ENCODE data around the gene MS4A18.

MS4A18 gene

GRCh38 chr11:60765355-60765754 is 40.8 kb downstream of the MS4A18 start:
- Histone ChIP-seq H3K36me3 (ENCODE audit: control insufficient read depth, insufficient read depth, low read length) (no peaks in the 10 kb centered on the region), H3K4me1 (ENCODE audit: control insufficient read depth, insufficient read depth, low read length, poor library complexity, severe bottlenecking) (no peaks in the 10 kb centered on the region), H3K9me3 (ENCODE audit: control insufficient read depth, low read length) (no peaks in the 10 kb centered on the region), H3K27ac (ENCODE audit: low read depth, low read length, severe bottlenecking) (no peak overlapping the region), H3K4me3 (ENCODE audit: extremely low read depth, insufficient read depth, low read length, poor library complexity, severe bottlenecking) (no peak overlapping the region)
- WGBS, 2 experiments (ENCODE audit: insufficient coverage in 2 of 2): 94 to 98% methylated on average over 5 of the region's 5 CpGs

- Histone ChIP-seq H3K36me3 (ENCODE audit: control insufficient read depth, insufficient read depth, low read length) (no peaks in the 10 kb centered on the region), H3K4me3 (ENCODE audit: extremely low read depth, insufficient read depth, low read length, poor library complexity, severe bottlenecking) (no peak overlapping the region), H3K9me3 (ENCODE audit: control insufficient read depth, low read length) (no peaks in the 10 kb centered on the region), H3K27ac (ENCODE audit: low read depth, low read length, severe bottlenecking) (no peak overlapping the region), H3K4me1 (ENCODE audit: control insufficient read depth, insufficient read depth, low read length, poor library complexity, severe bottlenecking) (no peaks in the 10 kb centered on the region)
- WGBS, 2 experiments (ENCODE audit: insufficient coverage in 2 of 2): 89 to 98% methylated on average over 5 to 10 of the region's 10 CpGs
Observed at GRCh38 chr11:60766547-60766946, 42.0 kb downstream of the MS4A18 start.

- no peak overlapping the region for H3K27ac ChIP-seq (ENCODE audit: low read depth, low read length, severe bottlenecking)
- H3K36me3 ChIP-seq (ENCODE audit: control insufficient read depth, insufficient read depth, low read length): no peaks in the 10 kb centered on the region
- 54% methylated on average over 19 of the region's 26 CpGs; no CpG with 5 or more reads in 1 of the 2 experiments for WGBS, 2 experiments (ENCODE audit: insufficient coverage in 2 of 2)
- no peak overlapping the region for H3K4me3 ChIP-seq (ENCODE audit: extremely low read depth, insufficient read depth, low read length, poor library complexity, severe bottlenecking)
- H3K4me1 ChIP-seq (ENCODE audit: control insufficient read depth, insufficient read depth, low read length, poor library complexity, severe bottlenecking): no peaks in the 10 kb centered on the region
- no peaks in the 10 kb centered on the region for H3K9me3 ChIP-seq (ENCODE audit: control insufficient read depth, low read length)
Observed at GRCh38 chr11:60767388-60767811, 42.9 kb downstream of the MS4A18 start.

- Histone ChIP-seq H3K4me3 (ENCODE audit: extremely low read depth, insufficient read depth, low read length, poor library complexity, severe bottlenecking) (no peak overlapping the region), H3K36me3 (ENCODE audit: control insufficient read depth, insufficient read depth, low read length) (no peaks in the 10 kb centered on the region), H3K27ac (ENCODE audit: low read depth, low read length, severe bottlenecking) (no peak overlapping the region), H3K4me1 (ENCODE audit: control insufficient read depth, insufficient read depth, low read length, poor library complexity, severe bottlenecking) (no peaks in the 10 kb centered on the region), H3K9me3 (ENCODE audit: control insufficient read depth, low read length) (no peaks in the 10 kb centered on the region)
- 83 to 100% methylated on average over 5 to 6 of the region's 8 CpGs for WGBS, 2 experiments (ENCODE audit: insufficient coverage in 2 of 2)
Observed at GRCh38 chr11:60768202-60768601, 43.7 kb downstream of the MS4A18 start.

GRCh38 chr11:60769273-60769672 is 44.8 kb downstream of the MS4A18 start:
- no peak overlapping the region for H3K27ac ChIP-seq (ENCODE audit: low read depth, low read length, severe bottlenecking)
- H3K36me3 ChIP-seq (ENCODE audit: control insufficient read depth, insufficient read depth, low read length): no peaks in the 10 kb centered on the region
- H3K9me3 ChIP-seq (ENCODE audit: control insufficient read depth, low read length): no peaks in the 10 kb centered on the region
- H3K4me1 ChIP-seq (ENCODE audit: control insufficient read depth, insufficient read depth, low read length, poor library complexity, severe bottlenecking): no peaks in the 10 kb centered on the region
- no peak overlapping the region for H3K4me3 ChIP-seq (ENCODE audit: extremely low read depth, insufficient read depth, low read length, poor library complexity, severe bottlenecking)
- 86 to 93% methylated on average over 3 to 4 of the region's 4 CpGs for WGBS, 2 experiments (ENCODE audit: insufficient coverage in 2 of 2)

GRCh38 chr11:60769811-60770210 is 45.3 kb downstream of the MS4A18 start:
- no peaks in the 10 kb centered on the region for H3K9me3 ChIP-seq (ENCODE audit: control insufficient read depth, low read length)
- no peaks in the 10 kb centered on the region for H3K36me3 ChIP-seq (ENCODE audit: control insufficient read depth, insufficient read depth, low read length)
- WGBS, 2 experiments (ENCODE audit: insufficient coverage in 2 of 2): 82 to 90% methylated on average over 11 of the region's 11 CpGs
- H3K4me3 ChIP-seq (ENCODE audit: extremely low read depth, insufficient read depth, low read length, poor library complexity, severe bottlenecking): no peak overlapping the region
- H3K4me1 ChIP-seq (ENCODE audit: control insufficient read depth, insufficient read depth, low read length, poor library complexity, severe bottlenecking): no peaks in the 10 kb centered on the region
- no peak overlapping the region for H3K27ac ChIP-seq (ENCODE audit: low read depth, low read length, severe bottlenecking)

GRCh38 chr11:60771146-60771545 is 46.6 kb downstream of the MS4A18 start:
- 100% methylated on average over 1 of the region's 4 CpGs; no CpG with 5 or more reads in 1 of the 2 experiments for WGBS, 2 experiments (ENCODE audit: insufficient coverage in 2 of 2)

GRCh38 chr11:60771879-60772525 is 47.5 kb downstream of the MS4A18 start:
- no peak overlapping the region for H3K4me3 ChIP-seq (ENCODE audit: extremely low read depth, insufficient read depth, low read length, poor library complexity, severe bottlenecking)
- no peaks in the 10 kb centered on the region for H3K9me3 ChIP-seq (ENCODE audit: control insufficient read depth, low read length)
- 83 to 92% methylated on average over 16 of the region's 16 CpGs for WGBS, 2 experiments (ENCODE audit: insufficient coverage in 2 of 2)
- no peaks in the 10 kb centered on the region for H3K36me3 ChIP-seq (ENCODE audit: control insufficient read depth, insufficient read depth, low read length)
- no peak overlapping the region for H3K27ac ChIP-seq (ENCODE audit: low read depth, low read length, severe bottlenecking)
- H3K4me1 ChIP-seq (ENCODE audit: control insufficient read depth, insufficient read depth, low read length, poor library complexity, severe bottlenecking): no peaks in the 10 kb centered on the region

More at GRCh38 chr11:60771146-60771545, 46.6 kb downstream of the MS4A18 start:
- no peaks in the 10 kb centered on the region for H3K4me1 ChIP-seq (ENCODE audit: control insufficient read depth, insufficient read depth, low read length, poor library complexity, severe bottlenecking)
- no peaks in the 10 kb centered on the region for H3K36me3 ChIP-seq (ENCODE audit: control insufficient read depth, insufficient read depth, low read length)
- H3K27ac ChIP-seq (ENCODE audit: low read depth, low read length, severe bottlenecking): no peak overlapping the region
- H3K9me3 ChIP-seq (ENCODE audit: control insufficient read depth, low read length): no peaks in the 10 kb centered on the region
- no peak overlapping the region for H3K4me3 ChIP-seq (ENCODE audit: extremely low read depth, insufficient read depth, low read length, poor library complexity, severe bottlenecking)

GRCh38 chr11:60772666-60773065 is 48.1 kb downstream of the MS4A18 start:
- Histone ChIP-seq H3K4me3 (ENCODE audit: extremely low read depth, insufficient read depth, low read length, poor library complexity, severe bottlenecking) (no peak overlapping the region), H3K36me3 (ENCODE audit: control insufficient read depth, insufficient read depth, low read length) (no peaks in the 10 kb centered on the region), H3K27ac (ENCODE audit: low read depth, low read length, severe bottlenecking) (no peak overlapping the region), H3K4me1 (ENCODE audit: control insufficient read depth, insufficient read depth, low read length, poor library complexity, severe bottlenecking) (peaks cover 5% of the 10 kb centered on the region), H3K9me3 (ENCODE audit: control insufficient read depth, low read length) (no peaks in the 10 kb centered on the region)
- 92 to 99% methylated on average over 6 to 8 of the region's 8 CpGs for WGBS, 2 experiments (ENCODE audit: insufficient coverage in 2 of 2)

- H3K4me3 ChIP-seq (ENCODE audit: extremely low read depth, insufficient read depth, low read length, poor library complexity, severe bottlenecking): no peak overlapping the region
- 90 to 91% methylated on average over 6 to 13 of the region's 13 CpGs for WGBS, 2 experiments (ENCODE audit: insufficient coverage in 2 of 2)
Observed at GRCh38 chr11:60774726-60775125, 50.2 kb downstream of the MS4A18 start.

GRCh38 chr11:60775420-60775961 is 51.0 kb downstream of the MS4A18 start:
- Histone ChIP-seq H3K27ac (ENCODE audit: low read depth, low read length, severe bottlenecking) (no peak overlapping the region), H3K9me3 (ENCODE audit: control insufficient read depth, low read length) (no peaks in the 10 kb centered on the region), H3K4me3 (ENCODE audit: extremely low read depth, insufficient read depth, low read length, poor library complexity, severe bottlenecking) (no peak overlapping the region), H3K36me3 (ENCODE audit: control insufficient read depth, insufficient read depth, low read length) (no peaks in the 10 kb centered on the region), H3K4me1 (ENCODE audit: control insufficient read depth, insufficient read depth, low read length, poor library complexity, severe bottlenecking) (peaks cover 5% of the 10 kb centered on the region)
- 25 to 26% methylated on average over 10 to 11 of the region's 15 CpGs for WGBS, 2 experiments (ENCODE audit: insufficient coverage in 2 of 2)

More at GRCh38 chr11:60774726-60775125, 50.2 kb downstream of the MS4A18 start:
- Histone ChIP-seq H3K9me3 (ENCODE audit: control insufficient read depth, low read length) (no peaks in the 10 kb centered on the region), H3K36me3 (ENCODE audit: control insufficient read depth, insufficient read depth, low read length) (no peaks in the 10 kb centered on the region), H3K4me1 (ENCODE audit: control insufficient read depth, insufficient read depth, low read length, poor library complexity, severe bottlenecking) (peaks cover 5% of the 10 kb centered on the region), H3K27ac (ENCODE audit: low read depth, low read length, severe bottlenecking) (no peak overlapping the region)

Measured in mesodermal cell (in vitro differentiated cells).